Peyer's patch (tissue), 4 donors: ENCODE data around the gene P2RX2. TPM values are rescaled to one million over a fixed set of nuclear protein-coding genes. Genes with fewer than 3 reads are reported as not detected.

ENCODE experiments used
- DNase-seq, 3 donors: peaks; one replicate each; pipeline ENCODE4 v3.0.0-alpha.2; 2017 to 2019
- H3K27ac ChIP-seq, 4 donors: fragments of 200-600 bp; sonication (generic); one replicate each; pipeline ENCODE4 v1.5.1; 2016 to 2019
- H3K27me3 ChIP-seq, 2 donors: fragments of 200-600 bp; sonication (generic); one replicate each; pipeline ENCODE4 v1.5.1; 2019
- H3K36me3 ChIP-seq, 3 donors: fragments of 200-600 bp; sonication (generic); one replicate each; pipeline ENCODE4 v1.5.1; 2016 to 2019
- H3K4me1 ChIP-seq, 4 donors: fragments of 200-600 bp; sonication (generic); one replicate each; pipeline ENCODE4 v1.5.1; 2016 to 2019
- H3K4me3 ChIP-seq, 4 donors: fragments of 200-600 bp; sonication (generic); 1 replicate in 3 of 4; 2 replicates in 1 of 4; pipeline ENCODE4 v1.5.1; 2016 to 2019; ENCODE audit warnings: mild to moderate bottlenecking in 1 of 4
- H3K9me3 ChIP-seq, 4 donors: fragments of 200-600 bp; sonication (generic); one replicate each; pipeline ENCODE4 v1.5.1; 2016 to 2019; ENCODE audit warnings: mild to moderate bottlenecking in 1 of 4
- POLR2A ChIP-seq, 2 donors: fragments of 450-650 bp; IDR thresholded peaks; one replicate each; pipeline ENCODE4 v1.5.1; 2017; ENCODE audit warnings: antibody characterized with exemption in 2 of 2, mild to moderate bottlenecking in 2 of 2, moderate library complexity in 2 of 2
- small RNA-seq, 2 donors: library from RNA; depleted of rRNA; stranded (forward); fragments of <200 nt; gene quantifications; one replicate each; pipeline ENCODE3, GENCODE V24; 2016
- total RNA-seq, 4 donors: library from RNA; depleted of rRNA; stranded (reverse); fragments of >200 nt; gene quantifications; one replicate each; pipeline ENCODE4 v1.1.0, GENCODE V29; 2016
- TF ChIP-seq, protein P1 (sequence below), 6 experiments: fragments of 450-650 bp in 4 of 6; fragments of 200-600 bp in 2 of 6; sonication (generic) in 1 of 6; IDR thresholded peaks; one replicate each; pipeline ENCODE4 v1.5.1; 2017 to 2019; ENCODE audit warnings: antibody characterized with exemption in 6 of 6, mild to moderate bottlenecking in 3 of 6, moderate library complexity in 1 of 6

P2RX2 gene
- total RNA-seq, 4 donors from 2014 or later = 3.8 to 4.7 (median 4.1) TPM; not detected in 1

DNA sequence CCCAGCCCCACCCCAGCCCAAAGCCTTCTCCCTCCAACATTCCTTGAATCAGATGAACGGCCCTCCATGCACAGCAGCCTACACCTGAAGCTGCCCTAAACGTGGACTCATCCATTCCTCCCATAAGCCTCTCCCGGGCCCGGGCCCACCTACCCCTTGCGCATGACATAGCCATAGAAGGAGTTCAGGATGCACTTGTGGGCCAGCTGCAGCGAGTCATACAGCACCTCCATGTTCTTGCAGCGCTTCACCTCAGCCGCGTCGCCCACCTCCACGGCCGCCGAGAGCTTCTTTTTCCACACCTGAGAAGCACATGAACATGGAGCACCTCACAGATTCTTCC lies 46.5 kb downstream of the P2RX2 start:
- Histone ChIP-seq H3K4me3 (no peak overlapping the region), H3K9me3 (no peaks in the 10 kb centered on the region), H3K4me1 (no peaks in the 10 kb centered on the region), H3K27ac (no peak overlapping the region), H3K36me3 (peaks cover 0 to 96% (median 0%) of the 10 kb centered on the region in 3 donors), H3K27me3 (no peaks in the 10 kb centered on the region)
- DNase-seq = no peak
- TF ChIP-seq, protein P1, sequence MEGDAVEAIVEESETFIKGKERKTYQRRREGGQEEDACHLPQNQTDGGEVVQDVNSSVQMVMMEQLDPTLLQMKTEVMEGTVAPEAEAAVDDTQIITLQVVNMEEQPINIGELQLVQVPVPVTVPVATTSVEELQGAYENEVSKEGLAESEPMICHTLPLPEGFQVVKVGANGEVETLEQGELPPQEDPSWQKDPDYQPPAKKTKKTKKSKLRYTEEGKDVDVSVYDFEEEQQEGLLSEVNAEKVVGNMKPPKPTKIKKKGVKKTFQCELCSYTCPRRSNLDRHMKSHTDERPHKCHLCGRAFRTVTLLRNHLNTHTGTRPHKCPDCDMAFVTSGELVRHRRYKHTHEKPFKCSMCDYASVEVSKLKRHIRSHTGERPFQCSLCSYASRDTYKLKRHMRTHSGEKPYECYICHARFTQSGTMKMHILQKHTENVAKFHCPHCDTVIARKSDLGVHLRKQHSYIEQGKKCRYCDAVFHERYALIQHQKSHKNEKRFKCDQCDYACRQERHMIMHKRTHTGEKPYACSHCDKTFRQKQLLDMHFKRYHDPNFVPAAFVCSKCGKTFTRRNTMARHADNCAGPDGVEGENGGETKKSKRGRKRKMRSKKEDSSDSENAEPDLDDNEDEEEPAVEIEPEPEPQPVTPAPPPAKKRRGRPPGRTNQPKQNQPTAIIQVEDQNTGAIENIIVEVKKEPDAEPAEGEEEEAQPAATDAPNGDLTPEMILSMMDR (IDR thresholded peaks at IDR 0.05) = no peak
- no peak for TF ChIP-seq POLR2A (IDR thresholded peaks at IDR 0.05)

DNA sequence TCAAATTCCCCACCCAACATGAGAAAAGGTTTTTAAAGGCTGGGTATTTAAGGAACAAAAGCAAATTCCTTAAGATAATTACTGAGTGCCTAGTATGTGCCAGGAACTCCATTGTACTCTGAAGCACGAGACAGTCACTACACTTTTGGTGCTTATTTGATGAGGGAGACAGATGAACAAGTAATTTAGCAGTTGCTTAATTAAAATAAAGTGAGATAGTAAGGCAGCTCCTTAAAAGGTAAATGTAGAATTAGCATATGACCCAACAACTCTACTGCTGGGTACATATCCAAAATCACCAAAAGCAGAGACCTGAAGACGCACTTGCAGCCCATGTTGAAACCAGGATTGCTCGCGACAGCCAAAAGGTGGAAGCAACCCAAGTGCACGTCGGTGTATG lies 47.2 kb downstream of the P2RX2 start:
- no peak for DNase-seq
- Histone ChIP-seq H3K9me3 (no peaks in the 10 kb centered on the region), H3K4me3 (no peak overlapping the region), H3K4me1 (no peaks in the 10 kb centered on the region), H3K27ac (no peak overlapping the region), H3K36me3 (peaks cover 0 to 96% (median 0%) of the 10 kb centered on the region in 3 donors), H3K27me3 (no peaks in the 10 kb centered on the region)
- TF ChIP-seq, protein P1 (IDR thresholded peaks at IDR 0.05) = no peak
- no peak for TF ChIP-seq POLR2A (IDR thresholded peaks at IDR 0.05)

DNA sequence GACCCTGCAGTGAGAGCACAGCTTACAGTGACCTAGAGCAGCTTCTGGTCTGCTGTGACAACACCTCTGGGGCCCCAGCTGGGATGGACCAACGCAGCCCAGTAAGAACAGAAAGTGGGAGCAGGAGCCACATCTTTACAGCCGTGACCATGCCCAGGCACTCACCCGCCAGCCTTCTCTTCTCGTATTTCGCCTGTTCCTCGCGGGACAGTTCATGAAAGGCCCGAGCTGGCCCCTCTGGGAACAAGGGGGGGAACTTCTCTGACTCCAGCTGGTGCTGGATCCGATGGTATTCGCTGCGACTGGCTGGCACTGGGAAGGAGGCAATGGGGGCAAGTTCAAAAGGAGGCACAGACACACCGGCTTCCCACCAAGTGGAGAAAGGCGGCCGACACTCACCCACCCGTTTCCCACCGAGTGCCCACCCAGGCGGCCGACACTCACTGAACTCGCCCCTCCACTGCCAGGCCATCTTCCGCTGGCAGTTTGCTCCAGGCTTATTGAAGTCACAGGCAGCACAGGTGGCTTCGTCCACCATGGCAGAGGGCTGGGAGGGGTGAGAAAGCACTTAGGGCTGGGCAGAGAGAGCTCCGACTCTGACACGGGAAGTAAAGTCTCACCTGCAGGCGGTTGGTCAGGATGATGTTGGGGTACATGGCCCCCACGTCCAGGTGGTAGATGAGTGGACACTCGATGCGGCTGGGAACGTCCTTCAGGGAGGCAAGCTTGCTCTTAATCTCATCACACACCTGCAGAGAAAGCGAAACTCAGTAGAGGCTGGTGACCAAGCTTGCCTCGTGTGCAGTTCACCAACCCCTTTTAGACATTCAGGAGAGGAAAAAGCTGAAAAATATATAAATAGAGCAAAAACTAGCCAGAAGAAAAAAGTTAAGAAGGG lies 49.9 kb downstream of the P2RX2 start:
- H3K4me3 ChIP-seq = no peak overlapping the region
- peak in 1 of 3 donors; percentile 39 for DNase-seq
- H3K36me3 ChIP-seq = peaks cover 0 to 89% (median 0%) of the 10 kb centered on the region in 3 donors
- no peak for TF ChIP-seq POLR2A (IDR thresholded peaks at IDR 0.05)
- TF ChIP-seq, protein P1 (IDR thresholded peaks at IDR 0.05) = no peak
- H3K27ac ChIP-seq = no peak overlapping the region
- H3K4me1 ChIP-seq = no peaks in the 10 kb centered on the region
- H3K27me3 ChIP-seq = no peaks in the 10 kb centered on the region
- no peaks in the 10 kb centered on the region for H3K9me3 ChIP-seq

DNA sequence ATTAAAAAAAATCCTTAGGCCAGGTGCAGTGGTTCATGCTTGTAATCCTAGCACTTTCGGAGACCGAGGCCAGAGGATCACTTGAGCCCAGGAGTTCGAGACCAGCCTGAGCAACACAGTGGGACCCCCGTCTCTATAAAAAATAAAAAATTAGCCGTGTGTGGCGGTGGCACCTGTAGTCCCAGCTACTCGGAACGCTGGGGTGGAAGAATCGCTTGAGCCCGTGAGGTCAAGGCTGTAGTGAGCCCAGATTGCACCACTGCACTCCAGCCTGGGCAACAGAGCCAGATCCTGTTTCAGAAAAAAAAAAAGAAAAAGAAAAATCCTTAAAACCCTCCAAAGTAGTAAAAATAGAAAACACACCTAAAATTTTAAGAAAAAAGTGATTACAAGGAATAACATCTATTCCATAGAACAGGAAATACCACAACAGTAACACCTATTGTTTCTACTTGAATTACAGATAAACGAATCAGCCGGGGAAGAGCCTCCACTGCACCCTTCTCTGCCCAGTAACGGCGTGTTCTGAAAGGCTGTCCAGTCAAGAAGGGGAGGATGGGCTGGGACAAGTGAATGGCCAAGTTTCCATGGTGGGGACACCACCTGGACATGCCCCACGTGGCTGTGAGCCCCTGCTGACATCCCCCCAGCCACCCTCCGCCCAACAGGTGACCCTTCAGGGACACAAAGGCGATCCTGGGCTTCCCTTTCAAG lies 50.7 kb downstream of the P2RX2 start:
- H3K27me3 ChIP-seq = no peaks in the 10 kb centered on the region
- H3K4me1 ChIP-seq = no peaks in the 10 kb centered on the region
- peaks cover 0 to 89% (median 0%) of the 10 kb centered on the region in 3 donors for H3K36me3 ChIP-seq
- no peak for TF ChIP-seq POLR2A (IDR thresholded peaks at IDR 0.05)
- TF ChIP-seq, protein P1 (IDR thresholded peaks at IDR 0.05) = no peak
- peak in 1 of 3 donors; percentile 24 for DNase-seq
- no peaks in the 10 kb centered on the region for H3K9me3 ChIP-seq
- H3K4me3 ChIP-seq = no peak overlapping the region
- no peak overlapping the region for H3K27ac ChIP-seq

Small RNA genes within 50 kb of the gene (small RNA-seq; reads per million reads assigned to genes)
- 0 reads per million in 2 donors for gene MIR6763

Other genes with a start within 250 kb of the P2RX2 start
- gene FBRSL1, start 128.6 kb upstream of the P2RX2 start, total RNA-seq = 100 to 1,000 TPM in 1 of 4 donors, 10 to 100 TPM in 3; 48.3 to 484 (median 63.5) TPM
- not detected for gene LRCOL1, start 8.2 kb upstream of the P2RX2 start, total RNA-seq
- gene POLE, start 68.6 kb downstream of the P2RX2 start, total RNA-seq = 100 to 1,000 TPM in 2 of 4 donors, 10 to 100 TPM in 2; 58.3 to 198 (median 84.3) TPM
- gene PXMP2, start 68.8 kb downstream of the P2RX2 start, total RNA-seq = 100 to 1,000 TPM in 2 of 4 donors, 10 to 100 TPM in 2; 19.8 to 157 (median 109) TPM
- gene PGAM5, start 92.1 kb downstream of the P2RX2 start, total RNA-seq = 10 to 100 TPM; 23.5 to 45.4 (median 29.0) TPM
- 100 to 1,000 TPM in 3 of 4 donors, 10 to 100 TPM in 1; 69.0 to 286 (median 133) TPM for gene ANKLE2, start 143.1 kb downstream of the P2RX2 start, total RNA-seq
- 10 to 100 TPM; 47.8 to 90.8 (median 76.6) TPM for gene GOLGA3, start 210.1 kb downstream of the P2RX2 start, total RNA-seq